Liver (tissue), 9 donors: ENCODE data around the gene INPP4B. TPM values are rescaled to one million over a fixed set of nuclear protein-coding genes. Genes with fewer than 3 reads are reported as not detected.

Experiments
- DNase-seq: peaks from one replicate; pipeline ENCODE4 v3.0.0-alpha.2; 2017; ENCODE audit warnings: low spot score
- H3K27ac ChIP-seq, 2 donors: one replicate each; pipeline ENCODE4 v1.7.0; 2013; ENCODE audit warnings: inconsistent platforms in 2 of 2, low read length in 2 of 2, control low read depth in 1 of 2, low read depth in 1 of 2, mild to moderate bottlenecking in 1 of 2
- H3K27me3 ChIP-seq, 4 donors: one replicate each; pipeline versions ENCODE4 v1.6.1 to v1.7.0; 2013; ENCODE audit warnings: low read length in 3 of 4, inconsistent platforms in 1 of 4, mild to moderate bottlenecking in 1 of 4, moderate library complexity in 1 of 4; ENCODE audit not compliant: control insufficient read depth in 4 of 4, insufficient read depth in 4 of 4
- H3K36me3 ChIP-seq, 4 donors: one replicate each; pipeline versions ENCODE4 v1.6.1 to v1.7.0; 2013; ENCODE audit warnings: low read length in 3 of 4, mild to moderate bottlenecking in 3 of 4, low read depth in 1 of 4, moderate library complexity in 1 of 4; ENCODE audit not compliant: control insufficient read depth in 4 of 4, insufficient read depth in 3 of 4
- H3K4me1 ChIP-seq, 4 donors: one replicate each; pipeline versions ENCODE4 v1.6.1 to v1.7.0; 2013; ENCODE audit warnings: low read length in 3 of 4, mild to moderate bottlenecking in 3 of 4, moderate library complexity in 1 of 4; ENCODE audit not compliant: control insufficient read depth in 4 of 4, insufficient read depth in 4 of 4
- H3K4me3 ChIP-seq, 3 donors: one replicate each; pipeline versions ENCODE4 v1.6.1 to v1.7.0; 2013; ENCODE audit warnings: low read length in 3 of 3, control low read depth in 1 of 3, low read depth in 1 of 3, mild to moderate bottlenecking in 1 of 3
- H3K9ac ChIP-seq, 2 donors: one replicate each; pipeline ENCODE4 v1.7.0; 2013; ENCODE audit warnings: low read length in 2 of 2, mild to moderate bottlenecking in 2 of 2, moderate library complexity in 2 of 2, control low read depth in 1 of 2, low read depth in 1 of 2
- H3K9me3 ChIP-seq, 4 donors: one replicate each; pipeline versions ENCODE4 v1.6.1 to v1.7.0; 2013; ENCODE audit warnings: low read length in 3 of 4; ENCODE audit not compliant: control insufficient read depth in 4 of 4
- EGR1 ChIP-seq, 2 donors: IDR thresholded peaks; 2 replicates each; pipeline ENCODE4 v1.6.1; 2016 to 2018; ENCODE audit warnings: antibody characterized with exemption in 2 of 2, low read depth in 2 of 2
- FOXA1 ChIP-seq: IDR thresholded peaks from 2 replicates; pipeline ENCODE4 v1.6.1; 2016; ENCODE audit warnings: antibody characterized with exemption
- FOXA2 ChIP-seq: IDR thresholded peaks from 2 replicates; pipeline ENCODE4 v1.6.1; 2016; ENCODE audit warnings: antibody characterized with exemption
- GABPA ChIP-seq, 2 donors: IDR thresholded peaks in 1 of 2; conservative IDR thresholded peaks in 1 of 2; 2 replicates each; pipeline ENCODE4 v1.6.1; 2016; ENCODE audit warnings: antibody characterized with exemption in 2 of 2, mild to moderate bottlenecking in 1 of 2, moderate library complexity in 1 of 2
- HNF4A ChIP-seq, 2 donors: conservative IDR thresholded peaks; 2 replicates each; pipeline ENCODE4 v1.6.1; 2016; ENCODE audit warnings: antibody characterized with exemption in 2 of 2, mild to moderate bottlenecking in 2 of 2
- HNF4G ChIP-seq: IDR thresholded peaks from 2 replicates; pipeline ENCODE4 v1.6.1; 2016; ENCODE audit warnings: antibody characterized with exemption
- JUND ChIP-seq, 2 donors: IDR thresholded peaks; 2 replicates each; pipeline ENCODE4 v1.6.1; 2016; ENCODE audit warnings: antibody characterized with exemption in 2 of 2
- MAX ChIP-seq: IDR thresholded peaks from 2 replicates; pipeline ENCODE4 v1.6.1; 2016; ENCODE audit warnings: antibody characterized with exemption
- NR2F2 ChIP-seq: IDR thresholded peaks from 2 replicates; pipeline ENCODE4 v1.6.1; 2016; ENCODE audit warnings: antibody characterized with exemption
- RAD21 ChIP-seq, 2 donors: IDR thresholded peaks; 2 replicates each; pipeline ENCODE4 v1.6.1; 2016; ENCODE audit warnings: antibody characterized with exemption in 2 of 2, mild to moderate bottlenecking in 2 of 2
- RXRA ChIP-seq, 2 donors: IDR thresholded peaks; 2 replicates each; pipeline ENCODE4 v1.6.1; 2017 to 2018; ENCODE audit warnings: antibody characterized with exemption in 2 of 2, mild to moderate bottlenecking in 1 of 2
- TAF1 ChIP-seq: conservative IDR thresholded peaks from 2 replicates; pipeline ENCODE4 v1.6.1; 2016; ENCODE audit warnings: antibody characterized with exemption, mild to moderate bottlenecking
- YY1 ChIP-seq: IDR thresholded peaks from 2 replicates; pipeline ENCODE4 v1.6.1; 2016; ENCODE audit warnings: antibody characterized with exemption, mild to moderate bottlenecking
- WGBS: extraction: QIAGEN DNeasy Blood & Tissue Kit; methylation state at CpG from one replicate; pipeline ENCODE4 v1.1.7; 2013; 5-methylcytosine and 5-hydroxymethylcytosine counted together
- polyA plus RNA-seq, 2 donors: library from polyadenylated mRNA; stranded (reverse) in 1 of 2; unstranded in 1 of 2; fragments of 200-250 nt in 1 of 2; fragments of >200 nt in 1 of 2; fragmentation: Nextera tagmentation in 1 of 2; extraction: Ambion mirVana in 1 of 2; gene quantifications; one replicate each; pipeline versions ENCODE4 v1.2.1 to v1.2.3, GENCODE V29; 2013 to 2015
- total RNA-seq, 2 donors: library from RNA; depleted of rRNA; stranded (reverse); fragments of >200 nt; gene quantifications; one replicate each; pipeline ENCODE4 v1.2.3, GENCODE V29; 2014
- TF ChIP-seq, protein P1 (sequence below): IDR thresholded peaks from 2 replicates; pipeline ENCODE4 v1.6.1; 2016; ENCODE audit warnings: antibody characterized with exemption, mild to moderate bottlenecking
- TF ChIP-seq, protein P2 (sequence below): IDR thresholded peaks from 2 replicates; pipeline ENCODE4 v1.6.1; 2016; ENCODE audit warnings: antibody characterized with exemption
- TF ChIP-seq, protein P3 (sequence below): IDR thresholded peaks from 2 replicates; pipeline ENCODE4 v1.6.1; 2016; ENCODE audit warnings: antibody characterized with exemption
- donor health status: healthy.
- donor health status: healthy.
- donor health status: healthy.
- donor health status: healthy.
- donor health status: healthy.

INPP4B gene
- total and polyA plus RNA-seq, 4 donors: 0.43 to 2.8 (median 1.6) TPM

- WGBS: 89% methylated on average over 1 of the region's 1 CpG
- Histone ChIP-seq H3K36me3 (no peaks in the 10 kb centered on the region), H3K9me3 (peaks cover 0 to 3% (median 0%) of the 10 kb centered on the region in 4 donors), H3K27me3 (no peaks in the 10 kb centered on the region), H3K4me1 (no peaks in the 10 kb centered on the region), H3K27ac (no peak overlapping the region), H3K4me3 (no peak overlapping the region), H3K9ac (no peak overlapping the region)
- no peak for DNase-seq
- TF ChIP-seq HNF4A (conservative IDR thresholded peaks at IDR 0.05) (no peak), FOXA1 (no peak), TAF1 (no peak), FOXA2 (no peak), MAX (no peak), RAD21 (IDR thresholded peaks at IDR 0.05) (no peak), NR2F2 (no peak), RXRA (IDR thresholded peaks at IDR 0.05) (no peak), HNF4G (no peak), YY1 (no peak), JUND (IDR thresholded peaks at IDR 0.05) (no peak), EGR1 (IDR thresholded peaks at IDR 0.05; ENCODE audit: low read depth in 2 of 2) (no peak), GABPA (IDR thresholded peaks at IDR 0.05 in 1 of 2, conservative IDR thresholded peaks at IDR 0.05 in 1 of 2) (no peak)
- TF ChIP-seq, protein P1, sequence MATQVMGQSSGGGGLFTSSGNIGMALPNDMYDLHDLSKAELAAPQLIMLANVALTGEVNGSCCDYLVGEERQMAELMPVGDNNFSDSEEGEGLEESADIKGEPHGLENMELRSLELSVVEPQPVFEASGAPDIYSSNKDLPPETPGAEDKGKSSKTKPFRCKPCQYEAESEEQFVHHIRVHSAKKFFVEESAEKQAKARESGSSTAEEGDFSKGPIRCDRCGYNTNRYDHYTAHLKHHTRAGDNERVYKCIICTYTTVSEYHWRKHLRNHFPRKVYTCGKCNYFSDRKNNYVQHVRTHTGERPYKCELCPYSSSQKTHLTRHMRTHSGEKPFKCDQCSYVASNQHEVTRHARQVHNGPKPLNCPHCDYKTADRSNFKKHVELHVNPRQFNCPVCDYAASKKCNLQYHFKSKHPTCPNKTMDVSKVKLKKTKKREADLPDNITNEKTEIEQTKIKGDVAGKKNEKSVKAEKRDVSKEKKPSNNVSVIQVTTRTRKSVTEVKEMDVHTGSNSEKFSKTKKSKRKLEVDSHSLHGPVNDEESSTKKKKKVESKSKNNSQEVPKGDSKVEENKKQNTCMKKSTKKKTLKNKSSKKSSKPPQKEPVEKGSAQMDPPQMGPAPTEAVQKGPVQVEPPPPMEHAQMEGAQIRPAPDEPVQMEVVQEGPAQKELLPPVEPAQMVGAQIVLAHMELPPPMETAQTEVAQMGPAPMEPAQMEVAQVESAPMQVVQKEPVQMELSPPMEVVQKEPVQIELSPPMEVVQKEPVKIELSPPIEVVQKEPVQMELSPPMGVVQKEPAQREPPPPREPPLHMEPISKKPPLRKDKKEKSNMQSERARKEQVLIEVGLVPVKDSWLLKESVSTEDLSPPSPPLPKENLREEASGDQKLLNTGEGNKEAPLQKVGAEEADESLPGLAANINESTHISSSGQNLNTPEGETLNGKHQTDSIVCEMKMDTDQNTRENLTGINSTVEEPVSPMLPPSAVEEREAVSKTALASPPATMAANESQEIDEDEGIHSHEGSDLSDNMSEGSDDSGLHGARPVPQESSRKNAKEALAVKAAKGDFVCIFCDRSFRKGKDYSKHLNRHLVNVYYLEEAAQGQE: no peak
- TF ChIP-seq, protein P2, sequence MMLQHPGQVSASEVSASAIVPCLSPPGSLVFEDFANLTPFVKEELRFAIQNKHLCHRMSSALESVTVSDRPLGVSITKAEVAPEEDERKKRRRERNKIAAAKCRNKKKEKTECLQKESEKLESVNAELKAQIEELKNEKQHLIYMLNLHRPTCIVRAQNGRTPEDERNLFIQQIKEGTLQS: no peak
- TF ChIP-seq, protein P3, sequence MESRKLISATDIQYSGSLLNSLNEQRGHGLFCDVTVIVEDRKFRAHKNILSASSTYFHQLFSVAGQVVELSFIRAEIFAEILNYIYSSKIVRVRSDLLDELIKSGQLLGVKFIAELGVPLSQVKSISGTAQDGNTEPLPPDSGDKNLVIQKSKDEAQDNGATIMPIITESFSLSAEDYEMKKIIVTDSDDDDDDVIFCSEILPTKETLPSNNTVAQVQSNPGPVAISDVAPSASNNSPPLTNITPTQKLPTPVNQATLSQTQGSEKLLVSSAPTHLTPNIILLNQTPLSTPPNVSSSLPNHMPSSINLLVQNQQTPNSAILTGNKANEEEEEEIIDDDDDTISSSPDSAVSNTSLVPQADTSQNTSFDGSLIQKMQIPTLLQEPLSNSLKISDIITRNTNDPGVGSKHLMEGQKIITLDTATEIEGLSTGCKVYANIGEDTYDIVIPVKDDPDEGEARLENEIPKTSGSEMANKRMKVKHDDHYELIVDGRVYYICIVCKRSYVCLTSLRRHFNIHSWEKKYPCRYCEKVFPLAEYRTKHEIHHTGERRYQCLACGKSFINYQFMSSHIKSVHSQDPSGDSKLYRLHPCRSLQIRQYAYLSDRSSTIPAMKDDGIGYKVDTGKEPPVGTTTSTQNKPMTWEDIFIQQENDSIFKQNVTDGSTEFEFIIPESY: no peak
Measured at GRCh38 chr4:142697928-142698327, 148.2 kb downstream of the INPP4B start.

- Histone ChIP-seq H3K36me3 (no peaks in the 10 kb centered on the region), H3K4me3 (no peak overlapping the region), H3K27me3 (no peaks in the 10 kb centered on the region), H3K27ac (no peak overlapping the region), H3K4me1 (no peaks in the 10 kb centered on the region), H3K9me3 (peaks cover 0 to 3% (median 0%) of the 10 kb centered on the region in 4 donors), H3K9ac (no peak overlapping the region)
- no peak for DNase-seq
- TF ChIP-seq, protein P3: no peak
- TF ChIP-seq, protein P1: no peak
- TF ChIP-seq HNF4A (conservative IDR thresholded peaks at IDR 0.05) (no peak), NR2F2 (no peak)
- WGBS: 75% methylated on average over 2 of the region's 2 CpGs
Measured at GRCh38 chr4:142697320-142697719, 148.8 kb downstream of the INPP4B start.
